GM23338 (cell line): Measurements from ENCODE around the gene IL6ST.

ENCODE experiments used
- CREB1 ChIP-seq: fragments of 250-450 bp; sonication (Bioruptor Pico); IDR thresholded peaks from 2 replicates; pipeline ENCODE4 v1.5.0; 2020; ENCODE audit warnings: low read depth, mild to moderate bottlenecking, moderate library complexity
- EZH2 ChIP-seq: fragments of 200-600 bp; sonication (generic); IDR thresholded peaks from one replicate; pipeline ENCODE4 v1.8.0; 2017; ENCODE audit warnings: antibody characterized with exemption, mild to moderate bottlenecking, low read depth; ENCODE audit not compliant: unreplicated experiment
- EZH2phosphoT487 ChIP-seq: fragments of 200-600 bp; sonication (generic); IDR thresholded peaks from one replicate; pipeline ENCODE4 v1.8.1; 2018; ENCODE audit warnings: antibody characterized with exemption; ENCODE audit not compliant: unreplicated experiment
- JUNB ChIP-seq: IDR thresholded peaks from one replicate; pipeline ENCODE4 v1.6.1; 2016; ENCODE audit warnings: antibody characterized with exemption; ENCODE audit not compliant: unreplicated experiment
- POLR2AphosphoS5 ChIP-seq: IDR thresholded peaks from 2 replicates; pipeline ENCODE4 v1.6.1; 2016; ENCODE audit warnings: antibody characterized with exemption, low read depth
- TF ChIP-seq, protein P1 (sequence below), 2 experiments: fragments of 200-600 bp in 1 of 2; sonication (generic) in 1 of 2; conservative IDR thresholded peaks; 2 replicates each; pipeline versions ENCODE4 v1.5.1 to v1.6.1; 2016 to 2017; ENCODE audit warnings: antibody characterized with exemption in 2 of 2, low read depth in 2 of 2, mild to moderate bottlenecking in 2 of 2, moderate library complexity in 1 of 2
- TF ChIP-seq, protein P2 (sequence below): IDR thresholded peaks from 2 replicates; pipeline ENCODE4 v1.6.1; 2016; ENCODE audit warnings: antibody characterized with exemption
- TF ChIP-seq, protein P3 (sequence below): IDR thresholded peaks from one replicate; pipeline ENCODE4 v1.6.1; 2018; ENCODE audit warnings: antibody characterized with exemption; ENCODE audit not compliant: unreplicated experiment
- TF ChIP-seq, protein P4 (sequence below): fragments of 250-450 bp; sonication (Bioruptor Pico); IDR thresholded peaks from 2 replicates; pipeline ENCODE4 v1.5.0; 2020; ENCODE audit warnings: mild to moderate bottlenecking, moderate library complexity

DNA sequence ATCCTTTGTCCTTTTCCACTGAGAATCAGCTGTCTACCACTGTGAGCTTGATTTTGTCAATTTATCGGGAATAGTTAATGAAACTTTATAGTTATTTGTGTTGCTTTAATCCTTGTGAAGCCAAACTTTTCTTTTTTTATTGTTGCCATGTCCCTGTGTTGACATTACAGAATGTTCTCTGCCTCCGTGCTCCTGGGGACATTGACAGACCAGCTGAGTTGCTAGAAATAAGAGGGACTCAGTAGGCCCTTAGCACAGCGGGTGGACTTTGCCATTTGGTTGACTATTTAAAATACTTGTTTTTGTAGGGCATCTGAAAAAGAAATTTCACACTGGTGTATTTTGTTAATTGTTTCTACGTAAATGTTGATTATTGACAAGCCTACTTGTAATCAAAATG is 73.1 kb downstream of the IL6ST start:
- TF ChIP-seq, protein P1, sequence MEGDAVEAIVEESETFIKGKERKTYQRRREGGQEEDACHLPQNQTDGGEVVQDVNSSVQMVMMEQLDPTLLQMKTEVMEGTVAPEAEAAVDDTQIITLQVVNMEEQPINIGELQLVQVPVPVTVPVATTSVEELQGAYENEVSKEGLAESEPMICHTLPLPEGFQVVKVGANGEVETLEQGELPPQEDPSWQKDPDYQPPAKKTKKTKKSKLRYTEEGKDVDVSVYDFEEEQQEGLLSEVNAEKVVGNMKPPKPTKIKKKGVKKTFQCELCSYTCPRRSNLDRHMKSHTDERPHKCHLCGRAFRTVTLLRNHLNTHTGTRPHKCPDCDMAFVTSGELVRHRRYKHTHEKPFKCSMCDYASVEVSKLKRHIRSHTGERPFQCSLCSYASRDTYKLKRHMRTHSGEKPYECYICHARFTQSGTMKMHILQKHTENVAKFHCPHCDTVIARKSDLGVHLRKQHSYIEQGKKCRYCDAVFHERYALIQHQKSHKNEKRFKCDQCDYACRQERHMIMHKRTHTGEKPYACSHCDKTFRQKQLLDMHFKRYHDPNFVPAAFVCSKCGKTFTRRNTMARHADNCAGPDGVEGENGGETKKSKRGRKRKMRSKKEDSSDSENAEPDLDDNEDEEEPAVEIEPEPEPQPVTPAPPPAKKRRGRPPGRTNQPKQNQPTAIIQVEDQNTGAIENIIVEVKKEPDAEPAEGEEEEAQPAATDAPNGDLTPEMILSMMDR (conservative IDR thresholded peaks at IDR 0.05; ENCODE audit: low read depth in 2 of 2) = no peak
- TF ChIP-seq POLR2AphosphoS5 = no peak
- TF ChIP-seq, protein P2, sequence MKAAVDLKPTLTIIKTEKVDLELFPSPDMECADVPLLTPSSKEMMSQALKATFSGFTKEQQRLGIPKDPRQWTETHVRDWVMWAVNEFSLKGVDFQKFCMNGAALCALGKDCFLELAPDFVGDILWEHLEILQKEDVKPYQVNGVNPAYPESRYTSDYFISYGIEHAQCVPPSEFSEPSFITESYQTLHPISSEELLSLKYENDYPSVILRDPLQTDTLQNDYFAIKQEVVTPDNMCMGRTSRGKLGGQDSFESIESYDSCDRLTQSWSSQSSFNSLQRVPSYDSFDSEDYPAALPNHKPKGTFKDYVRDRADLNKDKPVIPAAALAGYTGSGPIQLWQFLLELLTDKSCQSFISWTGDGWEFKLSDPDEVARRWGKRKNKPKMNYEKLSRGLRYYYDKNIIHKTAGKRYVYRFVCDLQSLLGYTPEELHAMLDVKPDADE = no peak
- TF ChIP-seq, protein P3, sequence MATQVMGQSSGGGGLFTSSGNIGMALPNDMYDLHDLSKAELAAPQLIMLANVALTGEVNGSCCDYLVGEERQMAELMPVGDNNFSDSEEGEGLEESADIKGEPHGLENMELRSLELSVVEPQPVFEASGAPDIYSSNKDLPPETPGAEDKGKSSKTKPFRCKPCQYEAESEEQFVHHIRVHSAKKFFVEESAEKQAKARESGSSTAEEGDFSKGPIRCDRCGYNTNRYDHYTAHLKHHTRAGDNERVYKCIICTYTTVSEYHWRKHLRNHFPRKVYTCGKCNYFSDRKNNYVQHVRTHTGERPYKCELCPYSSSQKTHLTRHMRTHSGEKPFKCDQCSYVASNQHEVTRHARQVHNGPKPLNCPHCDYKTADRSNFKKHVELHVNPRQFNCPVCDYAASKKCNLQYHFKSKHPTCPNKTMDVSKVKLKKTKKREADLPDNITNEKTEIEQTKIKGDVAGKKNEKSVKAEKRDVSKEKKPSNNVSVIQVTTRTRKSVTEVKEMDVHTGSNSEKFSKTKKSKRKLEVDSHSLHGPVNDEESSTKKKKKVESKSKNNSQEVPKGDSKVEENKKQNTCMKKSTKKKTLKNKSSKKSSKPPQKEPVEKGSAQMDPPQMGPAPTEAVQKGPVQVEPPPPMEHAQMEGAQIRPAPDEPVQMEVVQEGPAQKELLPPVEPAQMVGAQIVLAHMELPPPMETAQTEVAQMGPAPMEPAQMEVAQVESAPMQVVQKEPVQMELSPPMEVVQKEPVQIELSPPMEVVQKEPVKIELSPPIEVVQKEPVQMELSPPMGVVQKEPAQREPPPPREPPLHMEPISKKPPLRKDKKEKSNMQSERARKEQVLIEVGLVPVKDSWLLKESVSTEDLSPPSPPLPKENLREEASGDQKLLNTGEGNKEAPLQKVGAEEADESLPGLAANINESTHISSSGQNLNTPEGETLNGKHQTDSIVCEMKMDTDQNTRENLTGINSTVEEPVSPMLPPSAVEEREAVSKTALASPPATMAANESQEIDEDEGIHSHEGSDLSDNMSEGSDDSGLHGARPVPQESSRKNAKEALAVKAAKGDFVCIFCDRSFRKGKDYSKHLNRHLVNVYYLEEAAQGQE = no peak
- TF ChIP-seq EZH2 = no peak
- TF ChIP-seq EZH2phosphoT487 = no peak
- no peak for TF ChIP-seq CREB1 (CRISPR knock-in tag)
- TF ChIP-seq, protein P4, sequence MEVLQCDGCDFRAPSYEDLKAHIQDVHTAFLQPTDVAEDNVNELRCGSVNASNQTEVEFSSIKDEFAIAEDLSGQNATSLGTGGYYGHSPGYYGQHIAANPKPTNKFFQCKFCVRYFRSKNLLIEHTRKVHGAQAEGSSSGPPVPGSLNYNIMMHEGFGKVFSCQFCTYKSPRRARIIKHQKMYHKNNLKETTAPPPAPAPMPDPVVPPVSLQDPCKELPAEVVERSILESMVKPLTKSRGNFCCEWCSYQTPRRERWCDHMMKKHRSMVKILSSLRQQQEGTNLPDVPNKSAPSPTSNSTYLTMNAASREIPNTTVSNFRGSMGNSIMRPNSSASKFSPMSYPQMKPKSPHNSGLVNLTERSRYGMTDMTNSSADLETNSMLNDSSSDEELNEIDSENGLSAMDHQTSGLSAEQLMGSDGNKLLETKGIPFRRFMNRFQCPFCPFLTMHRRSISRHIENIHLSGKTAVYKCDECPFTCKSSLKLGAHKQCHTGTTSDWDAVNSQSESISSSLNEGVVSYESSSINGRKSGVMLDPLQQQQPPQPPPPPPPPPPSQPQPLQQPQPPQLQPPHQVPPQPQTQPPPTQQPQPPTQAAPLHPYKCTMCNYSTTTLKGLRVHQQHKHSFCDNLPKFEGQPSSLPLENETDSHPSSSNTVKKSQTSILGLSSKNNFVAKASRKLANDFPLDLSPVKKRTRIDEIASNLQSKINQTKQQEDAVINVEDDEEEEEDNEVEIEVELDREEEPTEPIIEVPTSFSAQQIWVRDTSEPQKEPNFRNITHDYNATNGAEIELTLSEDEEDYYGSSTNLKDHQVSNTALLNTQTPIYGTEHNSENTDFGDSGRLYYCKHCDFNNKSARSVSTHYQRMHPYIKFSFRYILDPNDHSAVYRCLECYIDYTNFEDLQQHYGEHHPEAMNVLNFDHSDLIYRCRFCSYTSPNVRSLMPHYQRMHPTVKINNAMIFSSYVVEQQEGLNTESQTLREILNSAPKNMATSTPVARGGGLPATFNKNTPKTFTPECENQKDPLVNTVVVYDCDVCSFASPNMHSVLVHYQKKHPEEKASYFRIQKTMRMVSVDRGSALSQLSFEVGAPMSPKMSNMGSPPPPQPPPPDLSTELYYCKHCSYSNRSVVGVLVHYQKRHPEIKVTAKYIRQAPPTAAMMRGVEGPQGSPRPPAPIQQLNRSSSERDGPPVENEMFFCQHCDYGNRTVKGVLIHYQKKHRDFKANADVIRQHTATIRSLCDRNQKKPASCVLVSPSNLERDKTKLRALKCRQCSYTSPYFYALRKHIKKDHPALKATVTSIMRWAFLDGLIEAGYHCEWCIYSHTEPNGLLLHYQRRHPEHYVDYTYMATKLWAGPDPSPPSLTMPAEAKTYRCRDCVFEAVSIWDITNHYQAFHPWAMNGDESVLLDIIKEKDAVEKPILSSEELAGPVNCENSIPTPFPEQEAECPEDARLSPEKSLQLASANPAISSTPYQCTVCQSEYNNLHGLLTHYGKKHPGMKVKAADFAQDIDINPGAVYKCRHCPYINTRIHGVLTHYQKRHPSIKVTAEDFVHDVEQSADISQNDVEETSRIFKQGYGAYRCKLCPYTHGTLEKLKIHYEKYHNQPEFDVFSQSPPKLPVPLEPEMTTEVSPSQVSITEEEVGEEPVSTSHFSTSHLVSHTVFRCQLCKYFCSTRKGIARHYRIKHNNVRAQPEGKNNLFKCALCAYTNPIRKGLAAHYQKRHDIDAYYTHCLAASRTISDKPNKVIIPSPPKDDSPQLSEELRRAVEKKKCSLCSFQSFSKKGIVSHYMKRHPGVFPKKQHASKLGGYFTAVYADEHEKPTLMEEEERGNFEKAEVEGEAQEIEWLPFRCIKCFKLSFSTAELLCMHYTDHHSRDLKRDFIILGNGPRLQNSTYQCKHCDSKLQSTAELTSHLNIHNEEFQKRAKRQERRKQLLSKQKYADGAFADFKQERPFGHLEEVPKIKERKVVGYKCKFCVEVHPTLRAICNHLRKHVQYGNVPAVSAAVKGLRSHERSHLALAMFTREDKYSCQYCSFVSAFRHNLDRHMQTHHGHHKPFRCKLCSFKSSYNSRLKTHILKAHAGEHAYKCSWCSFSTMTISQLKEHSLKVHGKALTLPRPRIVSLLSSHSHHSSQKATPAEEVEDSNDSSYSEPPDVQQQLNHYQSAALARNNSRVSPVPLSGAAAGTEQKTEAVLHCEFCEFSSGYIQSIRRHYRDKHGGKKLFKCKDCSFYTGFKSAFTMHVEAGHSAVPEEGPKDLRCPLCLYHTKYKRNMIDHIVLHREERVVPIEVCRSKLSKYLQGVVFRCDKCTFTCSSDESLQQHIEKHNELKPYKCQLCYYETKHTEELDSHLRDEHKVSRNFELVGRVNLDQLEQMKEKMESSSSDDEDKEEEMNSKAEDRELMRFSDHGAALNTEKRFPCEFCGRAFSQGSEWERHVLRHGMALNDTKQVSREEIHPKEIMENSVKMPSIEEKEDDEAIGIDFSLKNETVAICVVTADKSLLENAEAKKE (CRISPR knock-in tag) = no peak
- no peak for TF ChIP-seq JUNB
